Smooth muscle cell (in vitro differentiated cells): Measurements from ENCODE around the gene C10orf105. TPM values are rescaled to one million over a fixed set of nuclear protein-coding genes. Genes with fewer than 3 reads are reported as not detected.

Source experiments
- DNase-seq: peaks from one replicate; lab custom pipeline; 2025; ENCODE audit not compliant: unreplicated experiment; lab: John Stamatoyannopoulos, UW
- H2AFZ ChIP-seq: fragments of 200-600 bp; sonication (generic); 2 replicates; pipeline ENCODE4 v1.6.0; 2016; ENCODE audit warnings: antibody characterized with exemption, low read depth, mild to moderate bottlenecking
- H3F3A ChIP-seq: fragments of 200-600 bp; sonication (generic); 2 replicates; pipeline ENCODE4 v1.6.0; 2017; ENCODE audit warnings: antibody characterized with exemption, low read depth
- H3K27ac ChIP-seq: fragments of 200-600 bp; sonication (generic); 2 replicates; pipeline ENCODE4 v1.5.1; 2016; ENCODE audit warnings: low read depth, mild to moderate bottlenecking
- H3K27me3 ChIP-seq: fragments of 200-600 bp; sonication (generic); 2 replicates; pipeline ENCODE4 v1.6.1; 2016; ENCODE audit warnings: low read depth, mild to moderate bottlenecking
- H3K36me3 ChIP-seq: fragments of 200-600 bp; sonication (generic); 2 replicates; pipeline ENCODE4 v1.5.1; 2016; ENCODE audit warnings: low read depth
- H3K4me1 ChIP-seq: fragments of 200-600 bp; sonication (generic); 2 replicates; pipeline ENCODE4 v1.5.1; 2016; ENCODE audit warnings: low read depth
- H3K4me2 ChIP-seq: fragments of 200-600 bp; sonication (generic); 2 replicates; pipeline ENCODE4 v1.6.0; 2016; ENCODE audit warnings: mild to moderate bottlenecking
- H3K4me3 ChIP-seq: fragments of 200-600 bp; sonication (generic); 2 replicates; pipeline ENCODE4 v1.5.1; 2016; ENCODE audit warnings: mild to moderate bottlenecking
- H3K79me2 ChIP-seq: fragments of 200-600 bp; sonication (generic); 2 replicates; pipeline ENCODE4 v1.6.0; 2016; ENCODE audit warnings: low read depth, mild to moderate bottlenecking
- H3K9ac ChIP-seq: fragments of 200-600 bp; sonication (generic); 2 replicates; pipeline ENCODE4 v1.6.0; 2016; ENCODE audit warnings: low read depth
- H3K9me3 ChIP-seq: fragments of 200-600 bp; sonication (generic); replicated peaks from 2 replicates; pipeline ENCODE4 v1.5.1; 2016; ENCODE audit warnings: low read depth
- H4K20me1 ChIP-seq: fragments of 200-600 bp; sonication (generic); 2 replicates; pipeline ENCODE4 v1.6.0; 2016; ENCODE audit warnings: low read depth
- CTCF ChIP-seq: fragments of 200-600 bp; sonication (generic); IDR thresholded peaks from 2 replicates; pipeline ENCODE4 v1.5.1; 2017; ENCODE audit warnings: borderline replicate concordance, mild to moderate bottlenecking, antibody characterized with exemption; ENCODE audit not compliant: insufficient read depth, poor library complexity, severe bottlenecking
- WGBS: methylation state at CpG from one replicate; pipeline ENCODE4 v1.1.7; 2016; ENCODE audit warnings: low lambda C conversion rate; 5-methylcytosine and 5-hydroxymethylcytosine counted together
- polyA plus RNA-seq: library from polyadenylated mRNA; unstranded; fragments of >200 nt; fragmentation: Nextera tagmentation; extraction: Ambion mirVana; gene quantifications from 2 replicates; pipeline ENCODE4 v1.2.1, GENCODE V29; 2016
- total RNA-seq: library from RNA; depleted of rRNA; stranded (reverse); fragments of >200 nt; gene quantifications from 2 replicates; pipeline ENCODE4 v1.2.3, GENCODE V29; 2014

Gene C10orf105
- total and polyA plus RNA-seq, 2 experiments from 2014 or later = 0.09 TPM; not detected in 1

GRCh38 chr10:71708301-71708703 is 11.3 kb downstream of the C10orf105 start:
- H3F3A ChIP-seq = no peaks in the 10 kb centered on the region
- no peak overlapping the region for H2AFZ ChIP-seq
- no peak overlapping the region for H3K4me2 ChIP-seq
- DNase-seq = no peak
- no peaks in the 10 kb centered on the region for H3K9me3 ChIP-seq
- no peaks in the 10 kb centered on the region for H4K20me1 ChIP-seq
- peaks cover 3% of the 10 kb centered on the region for H3K4me1 ChIP-seq
- no peak overlapping the region for H3K9ac ChIP-seq
- 22% methylated on average over 10 of the region's 10 CpGs for WGBS
- peak; percentile 83 for TF ChIP-seq CTCF
- H3K79me2 ChIP-seq = no peaks in the 10 kb centered on the region
- no peaks in the 10 kb centered on the region for H3K27me3 ChIP-seq
- H3K36me3 ChIP-seq = no peaks in the 10 kb centered on the region
- H3K27ac ChIP-seq = no peak overlapping the region
- no peak overlapping the region for H3K4me3 ChIP-seq

- Histone ChIP-seq H4K20me1 (no peaks in the 10 kb centered on the region), H3K27ac (no peak overlapping the region), H3K36me3 (no peaks in the 10 kb centered on the region), H3K4me2 (no peak overlapping the region), H3K4me1 (no peaks in the 10 kb centered on the region), H3K9ac (no peak overlapping the region), H3K9me3 (no peaks in the 10 kb centered on the region), H2AFZ (no peak overlapping the region), H3K79me2 (no peaks in the 10 kb centered on the region), H3K4me3 (no peak overlapping the region), H3F3A (no peaks in the 10 kb centered on the region), H3K27me3 (no peaks in the 10 kb centered on the region)
- WGBS = 84% methylated on average over 5 of the region's 5 CpGs
- DNase-seq = no peak
- no peak for TF ChIP-seq CTCF
Observed at GRCh38 chr10:71707240-71707789, 12.3 kb downstream of the C10orf105 start.

GRCh38 chr10:71706216-71707121 is 13.1 kb downstream of the C10orf105 start:
- Histone ChIP-seq H3K36me3 (no peaks in the 10 kb centered on the region), H3K4me2 (no peak overlapping the region), H3K9ac (no peak overlapping the region), H3K9me3 (no peaks in the 10 kb centered on the region), H3K27me3 (no peaks in the 10 kb centered on the region), H3F3A (no peaks in the 10 kb centered on the region), H2AFZ (no peak overlapping the region), H3K79me2 (no peaks in the 10 kb centered on the region), H3K27ac (no peak overlapping the region), H4K20me1 (no peaks in the 10 kb centered on the region), H3K4me3 (no peak overlapping the region), H3K4me1 (no peaks in the 10 kb centered on the region)
- WGBS = 94% methylated on average over 35 of the region's 35 CpGs
- TF ChIP-seq CTCF = no peak
- DNase-seq = no peak
